C4-2B (cell line): ENCODE results near the gene NDUFAF2.

Source experiments
- CTCF ChIP-seq: fragments of 450-650 bp; conservative IDR thresholded peaks from 2 replicates; pipeline ENCODE4 v1.5.1; 2017; ENCODE audit warnings: mild to moderate bottlenecking
- ZFX ChIP-seq: fragments of 450-650 bp; IDR thresholded peaks from 2 replicates; pipeline ENCODE4 v1.6.1; 2017

- TF ChIP-seq CTCF: no peak
- no peak for TF ChIP-seq ZFX
These were observed 239.7 kb downstream of the NDUFAF2 start for GRCh38 chr5:61184708-61185107.
